GM21723 (cell line): ENCODE results near the gene ZDHHC24.

Source experiments
- ATAC-seq: cut with Tn5 transposase; IDR thresholded peaks from one replicate; pipeline ENCODE4 v1.9.1; 2021; ENCODE audit warnings: mild to moderate bottlenecking, moderate library complexity; ENCODE audit not compliant: unreplicated experiment

ZDHHC24 gene

GRCh38 chr11:66566221-66566620 is 20.4 kb upstream of the ZDHHC24 start:
- no peak for ATAC-seq

GRCh38 chr11:66564984-66565383 is 19.1 kb upstream of the ZDHHC24 start:
- no peak for ATAC-seq

DNA sequence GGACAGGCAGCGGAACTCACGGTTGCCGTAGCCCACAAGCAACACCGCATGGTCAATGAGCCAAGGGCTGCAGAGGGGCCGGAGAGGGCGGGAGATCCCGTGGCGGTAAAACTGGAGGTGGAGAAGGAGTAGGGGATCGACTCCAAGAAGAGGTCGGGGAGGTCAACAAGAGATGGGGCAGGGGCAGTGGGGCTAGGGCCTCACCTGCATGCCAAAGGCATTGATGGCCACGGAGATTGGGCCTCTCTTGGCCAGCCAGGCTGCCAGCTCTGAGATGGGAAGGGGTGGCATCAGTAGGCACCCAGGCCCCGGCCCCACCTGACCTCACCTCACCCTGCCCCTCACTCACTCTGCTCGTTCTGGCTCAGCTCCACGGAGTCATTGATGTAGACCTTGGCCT is 18.7 kb upstream of the ZDHHC24 start:
- no peak for ATAC-seq

DNA sequence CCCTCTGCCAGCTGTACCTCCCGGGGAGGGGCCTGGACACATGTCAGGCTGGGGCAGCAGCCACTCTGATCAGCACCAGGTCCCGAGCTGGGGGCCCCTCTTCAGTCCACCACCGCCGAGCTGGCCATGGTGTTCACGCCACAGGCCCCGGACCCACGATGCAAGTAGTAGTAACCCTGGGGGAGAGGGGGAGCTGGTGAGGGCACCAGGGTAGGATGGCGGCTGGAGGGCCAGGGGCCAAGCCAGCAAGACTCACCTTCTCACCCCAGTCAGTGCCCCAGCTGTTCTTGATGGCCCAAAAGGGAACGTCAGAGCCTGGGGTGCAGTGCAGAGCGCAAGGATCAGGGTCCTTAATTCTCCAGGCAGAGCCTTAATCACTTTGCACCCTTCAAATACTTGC is 18.0 kb upstream of the ZDHHC24 start:
- ATAC-seq, result no peak

DNA sequence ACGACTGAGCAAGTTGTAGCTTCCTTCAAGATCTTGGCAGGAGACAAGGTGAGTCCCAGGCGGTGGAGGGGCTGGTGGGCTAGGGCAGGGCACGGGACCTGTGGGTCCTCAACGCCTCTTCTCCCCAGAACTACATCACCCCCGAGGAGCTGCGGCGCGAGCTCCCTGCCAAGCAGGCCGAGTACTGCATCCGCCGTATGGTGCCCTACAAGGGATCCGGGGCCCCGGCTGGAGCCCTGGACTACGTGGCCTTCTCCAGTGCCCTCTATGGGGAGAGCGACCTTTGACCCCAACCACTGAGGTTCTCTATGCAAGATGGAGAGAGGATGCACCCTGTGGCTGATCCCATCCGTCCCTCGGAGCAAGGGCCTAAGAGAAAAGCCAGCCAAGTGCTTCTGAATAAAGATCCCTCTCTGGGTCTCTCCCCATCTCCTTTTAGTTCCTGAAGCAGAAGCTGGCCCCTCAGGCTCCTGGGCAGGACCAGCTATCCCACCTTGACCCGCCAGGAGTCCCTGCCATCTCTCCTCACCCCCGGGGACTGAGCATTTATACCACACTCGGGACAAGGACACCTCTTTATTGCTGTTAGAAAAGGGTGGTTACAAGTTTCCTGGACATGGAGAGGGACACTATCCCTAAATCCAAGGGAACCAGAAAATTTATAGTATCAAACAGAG is 17.2 kb upstream of the ZDHHC24 start:
- no peak for ATAC-seq

- ATAC-seq, result no peak
Observed at GRCh38 chr11:66562275-66562674, 16.4 kb upstream of the ZDHHC24 start.

DNA sequence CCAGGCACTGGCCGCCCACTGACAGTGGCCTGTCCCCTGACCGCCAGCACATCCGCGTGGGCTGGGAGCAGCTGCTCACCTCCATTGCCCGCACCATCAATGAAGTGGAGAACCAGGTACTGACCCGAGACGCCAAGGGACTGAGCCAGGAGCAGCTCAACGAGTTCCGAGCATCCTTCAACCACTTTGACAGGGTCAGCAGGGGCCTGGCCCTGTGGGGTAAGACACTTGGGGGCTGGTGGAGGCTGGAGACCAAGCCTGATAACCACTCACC is 16.1 kb upstream of the ZDHHC24 start:
- no peak for ATAC-seq

GRCh38 chr11:66561178-66561974 is 15.5 kb upstream of the ZDHHC24 start:
- no peak for ATAC-seq

DNA sequence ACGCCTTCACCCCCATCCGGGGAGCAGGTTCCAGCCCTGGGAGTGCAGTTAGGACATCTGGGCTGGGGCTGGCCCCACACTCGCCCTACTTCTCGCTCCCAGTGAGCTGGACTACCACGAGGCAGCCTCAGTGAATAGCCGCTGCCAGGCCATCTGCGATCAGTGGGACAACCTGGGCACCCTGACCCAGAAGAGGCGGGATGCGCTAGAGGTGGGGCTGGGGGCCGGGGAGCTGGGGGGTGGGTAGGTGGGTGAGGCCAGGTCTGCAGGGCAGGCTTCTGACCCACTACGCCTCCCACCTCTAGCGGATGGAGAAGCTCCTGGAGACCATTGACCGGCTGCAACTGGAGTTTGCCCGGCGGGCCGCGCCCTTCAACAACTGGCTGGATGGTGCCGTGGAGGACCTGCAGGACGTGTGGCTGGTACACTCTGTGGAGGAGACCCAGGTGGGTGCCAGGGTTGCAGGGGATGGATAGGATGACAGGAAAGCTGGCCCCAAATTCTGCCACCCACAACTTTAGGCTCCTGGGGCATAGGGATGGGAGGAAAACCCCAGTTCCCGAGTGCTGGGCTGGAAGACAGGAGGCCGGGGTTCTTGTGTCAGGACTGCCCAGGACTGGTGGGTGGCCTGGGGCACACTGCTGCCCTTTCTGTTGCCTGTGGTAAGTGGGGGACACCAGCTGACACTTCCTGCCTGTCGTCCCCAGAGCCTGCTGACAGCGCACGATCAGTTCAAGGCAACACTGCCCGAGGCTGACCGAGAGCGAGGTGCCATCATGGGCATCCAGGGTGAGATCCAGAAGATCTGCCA is 14.2 kb upstream of the ZDHHC24 start:
- no peak for ATAC-seq

- no peak for ATAC-seq
Observed at GRCh38 chr11:66559142-66559865, 13.5 kb upstream of the ZDHHC24 start.

- no peak for ATAC-seq
Observed at GRCh38 chr11:66557733-66558326, 12.0 kb upstream of the ZDHHC24 start.

DNA sequence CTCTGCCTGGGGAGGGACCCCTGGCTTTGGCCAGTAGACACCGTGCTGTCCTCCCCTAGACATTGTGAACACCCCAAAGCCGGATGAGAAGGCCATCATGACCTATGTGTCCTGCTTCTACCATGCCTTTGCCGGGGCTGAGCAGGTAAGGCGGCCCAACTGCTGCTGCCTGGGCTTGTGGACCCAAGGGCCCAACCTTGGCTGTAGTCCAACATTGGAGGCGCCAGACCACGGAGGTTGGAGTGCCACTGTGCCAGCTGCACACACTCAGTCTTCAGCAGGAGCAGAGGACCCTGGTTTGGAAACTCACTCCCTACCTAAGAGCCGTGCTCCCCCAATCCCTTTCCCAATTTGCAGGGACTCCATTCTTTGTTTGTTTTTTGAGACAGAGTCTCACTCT is 10.2 kb upstream of the ZDHHC24 start:
- no peak for ATAC-seq

- ATAC-seq, result no peak
Observed at GRCh38 chr11:66555416-66555815, 9.6 kb upstream of the ZDHHC24 start.

DNA sequence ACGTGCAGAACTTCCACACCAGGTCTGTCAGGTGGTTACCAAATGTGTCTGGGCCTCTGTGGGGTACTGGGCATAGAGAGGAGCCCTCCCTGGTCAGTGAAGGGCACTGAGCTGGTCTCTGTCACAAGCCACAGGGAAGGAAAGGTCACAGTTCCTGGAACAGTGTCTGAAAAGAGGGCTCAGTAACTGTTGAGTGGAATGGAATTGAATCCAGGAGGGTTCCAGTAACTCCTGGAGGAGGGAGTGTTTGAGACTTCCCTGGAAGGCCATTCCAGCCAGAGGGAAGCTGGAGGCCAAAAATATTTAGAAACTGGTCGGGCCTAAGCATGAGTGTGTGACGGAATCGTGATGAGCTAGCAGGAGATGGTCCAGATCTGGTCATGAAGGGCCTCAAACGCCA is 8.8 kb upstream of the ZDHHC24 start:
- ATAC-seq, result no peak

GRCh38 chr11:66550887-66551286 is 5.0 kb upstream of the ZDHHC24 start:
- no peak for ATAC-seq

DNA sequence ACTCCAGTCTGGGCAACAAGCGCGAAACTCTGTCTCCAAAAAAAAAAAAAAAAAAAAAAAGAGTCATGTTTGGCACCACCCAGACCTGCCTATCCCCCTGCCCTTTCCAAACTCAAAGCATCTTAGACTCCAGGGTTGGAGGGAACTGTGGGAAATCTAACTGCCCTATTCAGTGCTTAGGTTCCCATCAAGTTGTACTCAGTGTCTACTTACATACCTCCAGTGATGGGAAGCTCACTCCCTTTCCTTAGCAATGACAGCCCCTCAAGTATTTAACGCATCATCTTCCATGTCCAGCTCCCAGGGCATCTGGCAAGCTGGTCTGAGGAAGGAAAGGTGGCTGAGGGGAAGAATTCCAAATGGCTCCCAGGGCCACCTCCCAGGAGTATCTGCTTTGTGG is 3.8 kb upstream of the ZDHHC24 start:
- ATAC-seq, result no peak

DNA sequence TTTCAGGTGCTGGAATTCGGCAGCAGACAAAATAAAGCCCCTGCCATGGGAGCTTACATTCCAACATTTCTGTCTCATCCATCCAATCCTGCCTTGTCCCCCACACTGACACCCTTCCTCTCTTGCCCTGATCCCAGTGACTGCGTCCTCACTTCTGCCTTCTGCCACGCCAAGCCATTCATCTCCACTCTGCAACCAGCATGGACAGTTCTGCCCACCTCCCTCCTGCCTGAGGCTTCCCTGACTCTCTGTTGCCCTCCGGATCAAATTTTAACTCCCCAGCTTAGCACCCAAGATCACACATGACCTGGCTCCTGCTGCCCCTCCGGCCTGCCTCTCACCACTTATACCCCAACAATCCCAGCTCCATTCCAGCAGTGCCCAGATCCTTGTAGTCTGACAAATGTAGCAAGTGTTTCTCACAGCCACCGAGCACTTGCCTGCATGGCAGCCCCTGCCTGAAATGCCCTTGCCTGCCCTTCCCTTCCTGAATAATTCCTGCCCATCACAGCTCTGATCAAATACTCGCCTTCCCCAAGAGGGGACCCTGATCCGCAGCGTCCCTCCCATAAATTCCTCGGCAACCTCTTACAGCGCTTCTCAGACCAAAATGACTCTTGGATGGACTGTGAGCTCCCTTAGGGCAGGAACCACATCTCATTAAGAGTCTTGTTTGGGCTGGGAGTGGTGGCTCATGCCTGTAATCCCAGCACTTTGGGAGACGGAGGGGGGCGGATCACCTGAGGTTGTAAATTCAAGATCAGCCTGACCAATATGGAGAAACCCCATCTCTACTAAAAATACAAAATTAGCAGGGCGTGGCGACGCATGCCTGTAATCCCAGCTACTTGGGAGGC is 3.2 kb upstream of the ZDHHC24 start:
- no peak for ATAC-seq

DNA sequence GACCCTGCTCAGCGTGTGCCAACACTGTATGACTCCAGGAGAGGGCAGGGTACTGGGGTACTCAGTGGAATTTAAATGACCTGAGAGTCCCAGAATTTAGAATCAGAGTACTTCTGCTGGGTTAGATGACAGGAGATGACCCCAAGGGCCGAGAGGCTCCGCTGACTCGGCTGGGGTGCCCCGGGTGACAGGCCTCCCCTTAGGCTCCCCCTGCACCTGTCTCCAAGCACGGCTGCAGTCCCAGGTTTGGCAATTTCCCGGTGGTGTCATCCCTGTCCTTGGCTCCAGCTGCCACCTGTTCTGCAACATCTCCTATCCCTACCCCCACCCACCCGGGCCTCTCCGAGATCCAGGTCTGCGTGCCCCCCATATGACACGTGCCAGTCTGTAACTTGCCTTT is 2.2 kb upstream of the ZDHHC24 start:
- no peak for ATAC-seq

GRCh38 chr11:66547662-66548009 is 1.8 kb upstream of the ZDHHC24 start:
- ATAC-seq, result no peak
